Urinary bladder (tissue), 4 donors: ENCODE data around the gene CCR9. TPM values are rescaled to one million over a fixed set of nuclear protein-coding genes. Genes with fewer than 3 reads are reported as not detected.
"Not testable (repeated sequence)": the region's sequence is repeated elsewhere in the genome, so short reads cannot be mapped to it uniquely, and the experiment has no call there.

Experiments
- DNase-seq: peaks from one replicate; pipeline ENCODE4 v3.0.0-alpha.2; 2015; ENCODE audit errors: extremely low spot score
- H3K27ac ChIP-seq: one replicate; pipeline ENCODE4 v1.5.1; 2013; ENCODE audit warnings: low read depth, mild to moderate bottlenecking, moderate library complexity
- H3K36me3 ChIP-seq: one replicate; pipeline ENCODE4 v1.6.1; 2013; ENCODE audit warnings: mild to moderate bottlenecking, moderate library complexity; ENCODE audit not compliant: insufficient read depth
- H3K4me1 ChIP-seq: one replicate; pipeline ENCODE4 v1.6.1; 2013; ENCODE audit warnings: mild to moderate bottlenecking, moderate library complexity; ENCODE audit not compliant: insufficient read depth
- H3K4me3 ChIP-seq: one replicate; pipeline ENCODE4 v1.5.1; 2013; ENCODE audit warnings: low read depth, low read length
- WGBS: extraction: QIAGEN DNeasy Blood & Tissue Kit; methylation state at CpG from one replicate; pipeline ENCODE4 v1.1.7; 2013; 5-methylcytosine and 5-hydroxymethylcytosine counted together
- polyA plus RNA-seq: library from polyadenylated mRNA; stranded (reverse); fragments of 200-250 nt; gene quantifications from one replicate; pipeline ENCODE4 v1.2.3, GENCODE V29; 2013
- total RNA-seq: library from RNA; depleted of rRNA; stranded (reverse); fragments of >200 nt; gene quantifications from one replicate; pipeline ENCODE4 v1.2.3, GENCODE V29; 2014
- donor health status: healthy with polysubstance abuse.
- donor health status: healthy.

CCR9 gene
- total RNA-seq (not detected), polyA plus RNA-seq (not detected)

GRCh38 chr3:45885979-45886705 lies at the start of gene CCR9:
Gene CCR9 (plus strand): TSS chr3:45886543. CDS start chr3:45894934, 8,391 bp downstream.
- no peaks in the 10 kb centered on the region for H3K36me3 ChIP-seq
- no peaks in the 10 kb centered on the region for H3K4me1 ChIP-seq
- no peak within 1 kb of the TSS for H3K27ac ChIP-seq
- H3K4me3 ChIP-seq: no peak within 1 kb of the TSS
- WGBS: 78% methylated on average over 9 of the region's 9 CpGs
- DNase-seq: no peak

- no peaks in the 10 kb centered on the region for H3K4me1 ChIP-seq
- no peak overlapping the region for H3K4me3 ChIP-seq
- H3K27ac ChIP-seq: no peak overlapping the region
- DNase-seq: no peak
- peaks cover 4% of the 10 kb centered on the region for H3K36me3 ChIP-seq
- 97% methylated on average over 1 of the region's 1 CpG for WGBS
Measured at GRCh38 chr3:45838466-45838865, 47.9 kb upstream of the CCR9 start.

- no peak for DNase-seq
- under 1% methylated on average over 15 of the region's 15 CpGs for WGBS
Measured at GRCh38 chr3:45841420-45841756, 45.0 kb upstream of the CCR9 start.

GRCh38 chr3:45841757-45842491 lies 44.4 kb upstream of the CCR9 start, which contains the start of gene LZTFL1:
Gene LZTFL1 (minus strand): TSS chr3:45842119. CDS start chr3:45841991, 128 bp downstream.
- peak; percentile 94 for DNase-seq
- WGBS: 2% methylated on average over 49 of the region's 49 CpGs
- H3K27ac ChIP-seq: no peak within 1 kb of the TSS

More at GRCh38 chr3:45841420-45841756, 45.0 kb upstream of the CCR9 start:
- H3K4me1 ChIP-seq: no peaks in the 10 kb centered on the region
- H3K27ac ChIP-seq: no peak overlapping the region
- H3K4me3 ChIP-seq: peak overlapping the region; percentile 79
- H3K36me3 ChIP-seq: peaks cover 3% of the 10 kb centered on the region

GRCh38 chr3:45842851-45843625 lies 43.3 kb upstream of the CCR9 start:
- WGBS: 68% methylated on average over 9 of the region's 9 CpGs
- DNase-seq: no peak
- no peak overlapping the region for H3K27ac ChIP-seq
- H3K4me1 ChIP-seq: no peaks in the 10 kb centered on the region
- H3K4me3 ChIP-seq: no peak overlapping the region
- H3K36me3 ChIP-seq: no peaks in the 10 kb centered on the region

More at GRCh38 chr3:45841757-45842491, 44.4 kb upstream of the CCR9 start, which contains the start of gene LZTFL1:
- Histone ChIP-seq H3K4me3 (peak within 1 kb of the TSS; percentile 79), H3K36me3 (no peaks in the 10 kb centered on the region), H3K4me1 (no peaks in the 10 kb centered on the region)

- 80% methylated on average over 1 of the region's 1 CpG for WGBS
- Histone ChIP-seq H3K36me3 (no peaks in the 10 kb centered on the region), H3K4me3 (no peak overlapping the region), H3K27ac (no peak overlapping the region), H3K4me1 (no peaks in the 10 kb centered on the region)
- DNase-seq: no peak
Measured at GRCh38 chr3:45844616-45845015, 41.7 kb upstream of the CCR9 start.

GRCh38 chr3:45848392-45848791 lies 38.0 kb upstream of the CCR9 start:
- Histone ChIP-seq H3K4me1 (no peaks in the 10 kb centered on the region), H3K36me3 (no peaks in the 10 kb centered on the region), H3K27ac (no peak overlapping the region), H3K4me3 (no peak overlapping the region)
- WGBS: 40% methylated on average over 1 of the region's 1 CpG
- no peak for DNase-seq

- H3K27ac ChIP-seq: no peak overlapping the region
- H3K36me3 ChIP-seq: no peaks in the 10 kb centered on the region
- 78% methylated on average over 2 of the region's 2 CpGs for WGBS
- no peak overlapping the region for H3K4me3 ChIP-seq
- no peak for DNase-seq
- no peaks in the 10 kb centered on the region for H3K4me1 ChIP-seq
Measured at GRCh38 chr3:45852828-45853227, 33.5 kb upstream of the CCR9 start.

- WGBS: 87% methylated on average over 1 of the region's 1 CpG
- H3K27ac ChIP-seq: not testable (repeated sequence)
Measured at GRCh38 chr3:45856323-45856722, 30.0 kb upstream of the CCR9 start.

GRCh38 chr3:45857024-45857423 lies 29.3 kb upstream of the CCR9 start:
- H3K4me3 ChIP-seq, H3K4me1 ChIP-seq, H3K27ac ChIP-seq, H3K36me3 ChIP-seq, DNase-seq: not testable (repeated sequence)
- WGBS: 83% methylated on average over 2 of the region's 2 CpGs

More at GRCh38 chr3:45856323-45856722, 30.0 kb upstream of the CCR9 start:
- H3K4me3 ChIP-seq, H3K4me1 ChIP-seq, H3K36me3 ChIP-seq, DNase-seq: not testable (repeated sequence)

- DNase-seq: no peak
- no peak overlapping the region for H3K4me3 ChIP-seq
- H3K36me3 ChIP-seq: no peaks in the 10 kb centered on the region
- H3K4me1 ChIP-seq: no peaks in the 10 kb centered on the region
- H3K27ac ChIP-seq: no peak overlapping the region
- WGBS: 79% methylated on average over 7 of the region's 7 CpGs
Measured at GRCh38 chr3:45858809-45859543, 27.4 kb upstream of the CCR9 start.

- no peak overlapping the region for H3K4me3 ChIP-seq
- WGBS: 78% methylated on average over 4 of the region's 4 CpGs
- H3K4me1 ChIP-seq: no peaks in the 10 kb centered on the region
- no peaks in the 10 kb centered on the region for H3K36me3 ChIP-seq
- no peak for DNase-seq
- no peak overlapping the region for H3K27ac ChIP-seq
Measured at GRCh38 chr3:45860481-45860880, 25.9 kb upstream of the CCR9 start.
